SIG-M5 (cell line): ENCODE results near the gene PTPRD.

Experiments
- DNase-seq: peaks from one replicate; lab custom pipeline; 2025; lab: John Stamatoyannopoulos, UW

PTPRD gene

GRCh38 chr9:10172476-10172875, 440.3 kb downstream of the PTPRD start:
- DNase-seq = no peak

- no peak for DNase-seq
Measured at GRCh38 chr9:10168241-10168640, 444.6 kb downstream of the PTPRD start.

GRCh38 chr9:10148796-10149195, 464.0 kb downstream of the PTPRD start:
- no peak for DNase-seq

GRCh38 chr9:10146517-10147331, 466.1 kb downstream of the PTPRD start:
- DNase-seq = no peak

- DNase-seq = no peak
Measured at GRCh38 chr9:10144355-10144754, 468.4 kb downstream of the PTPRD start.

GRCh38 chr9:10135553-10135952, 477.2 kb downstream of the PTPRD start:
- DNase-seq = no peak

- no peak for DNase-seq
Measured at GRCh38 chr9:10134266-10134665, 478.5 kb downstream of the PTPRD start.

GRCh38 chr9:10130061-10130675, 482.6 kb downstream of the PTPRD start:
- DNase-seq = no peak

- DNase-seq = no peak
Measured at GRCh38 chr9:10127867-10128266, 484.9 kb downstream of the PTPRD start.

- no peak for DNase-seq
Measured at GRCh38 chr9:10112798-10113197, 500.0 kb downstream of the PTPRD start.

- no peak for DNase-seq
Measured at GRCh38 chr9:10112070-10112469, 500.7 kb downstream of the PTPRD start.

GRCh38 chr9:10108815-10109214, 504.0 kb downstream of the PTPRD start:
- DNase-seq = no peak

- no peak for DNase-seq
Measured at GRCh38 chr9:10104774-10105173, 508.0 kb downstream of the PTPRD start.

- no peak for DNase-seq
Measured at GRCh38 chr9:10095208-10095607, 517.6 kb downstream of the PTPRD start.

GRCh38 chr9:10094563-10094962, 518.2 kb downstream of the PTPRD start:
- DNase-seq = no peak

GRCh38 chr9:10080012-10080411, 532.8 kb downstream of the PTPRD start:
- no peak for DNase-seq

- DNase-seq = no peak
Measured at GRCh38 chr9:10079284-10079964, 533.4 kb downstream of the PTPRD start.

- no peak for DNase-seq
Measured at GRCh38 chr9:10071579-10071978, 541.2 kb downstream of the PTPRD start.

- DNase-seq = no peak
Measured at GRCh38 chr9:10062629-10063395, 550.0 kb downstream of the PTPRD start.

GRCh38 chr9:10059044-10059443, 553.8 kb downstream of the PTPRD start:
- no peak for DNase-seq

- no peak for DNase-seq
Measured at GRCh38 chr9:10055886-10056395, 556.9 kb downstream of the PTPRD start.

- DNase-seq = no peak
Measured at GRCh38 chr9:10054456-10054855, 558.3 kb downstream of the PTPRD start.
